HCT116 (cell line): ENCODE data around the gene EOLA2. TPM values are rescaled to one million over a fixed set of nuclear protein-coding genes. Genes with fewer than 3 reads are reported as not detected.
"Not testable (repeated sequence)": the region's sequence is repeated elsewhere in the genome, so short reads cannot be mapped to it uniquely, and the experiment has no call there.

ENCODE experiments used
- ATAC-seq: fragments of 200-7000 bp; cut with Tn5 transposase; 2 replicates; pipeline ENCODE4 v1.9.1; 2020; ENCODE audit warnings: mild to moderate bottlenecking, moderate library complexity
- BruUV-seq: library from RNA; stranded (reverse); fragments of 400-500 nt; replicated peaks from 2 replicates; lab custom pipeline; 2021; lab: Mats Ljungman, UMichigan
- CTCF ChIA-PET: fragments of 300-600 bp; sonication (Branson Sonifier 250); formaldehyde crosslinking; loops from one replicate; lab custom pipeline; 2021; ENCODE audit warnings: antibody characterized with exemption; lab: Charles Lee
- POLR2A ChIA-PET: fragments of 300-600, 350-600 bp; sonication (Branson Sonifier 250); formaldehyde crosslinking; loops from one replicate; lab custom pipeline; 2021; ENCODE audit warnings: antibody characterized with exemption; lab: Charles Lee
- RAD21 ChIA-PET, 2 experiments: fragments of 300-600 bp; sonication (Branson Sonifier 250); formaldehyde crosslinking; loops; one replicate each; lab custom pipeline; 2023; ENCODE audit warnings: low total read pairs in 2 of 2; ENCODE audit not compliant: uncharacterized antibody in 2 of 2, unreplicated experiment in 2 of 2, low non-redundant PET in 1 of 2; lab: Charles Lee
- DNase-seq: peaks from one replicate; pipeline ENCODE4 v3.0.0-alpha.2; 2010; ENCODE audit warnings: low read depth, low spot score
- H2AFZ ChIP-seq: fragments of 200-600 bp; shearing (Covaris generic), sonication (generic); 2 replicates; pipeline ENCODE4 v1.6.1; 2017; ENCODE audit warnings: low read depth, mixed run types, mixed read lengths, antibody characterized with exemption, low read length; ENCODE audit not compliant: poor library complexity, severe bottlenecking
- H3K27ac ChIP-seq: 2 replicates; pipeline ENCODE4 v1.5.1; 2012; ENCODE audit warnings: low read depth, low read length
- H3K27me3 ChIP-seq: fragments of 200-600 bp; sonication (generic); 2 replicates; pipeline ENCODE4 v1.6.1; 2016; ENCODE audit warnings: mixed run types, low read length, mixed read lengths; ENCODE audit not compliant: insufficient read depth
- H3K36me3 ChIP-seq, 2 experiments: fragments of 200-500 bp in 1 of 2; fragments of 200-600 bp in 1 of 2; sonication (Bioruptor generic) in 1 of 2; sonication (generic) in 1 of 2; 2 replicates each; pipeline versions ENCODE4 v1.5.1 to v1.6.1; 2014 to 2016; ENCODE audit warnings: low read length in 2 of 2, inconsistent platforms in 1 of 2, mixed read lengths in 1 of 2, mixed run types in 1 of 2; ENCODE audit not compliant: insufficient read depth in 2 of 2, control insufficient read depth in 1 of 2
- H3K4me1 ChIP-seq, 2 experiments: fragments of 200-600 bp in 1 of 2; sonication (generic) in 1 of 2; 2 replicates each; pipeline versions ENCODE4 v1.5.1 to v1.6.1; 2012 to 2017; ENCODE audit warnings: low read length in 2 of 2, inconsistent platforms in 1 of 2, mild to moderate bottlenecking in 1 of 2, mixed read lengths in 1 of 2, mixed run types in 1 of 2, moderate library complexity in 1 of 2; ENCODE audit not compliant: insufficient read depth in 2 of 2, control insufficient read depth in 1 of 2
- H3K4me2 ChIP-seq: fragments of 200-600 bp; sonication (generic); 2 replicates; pipeline ENCODE4 v1.6.1; 2017; ENCODE audit warnings: mixed run types, low read length, mixed read lengths
- H3K4me3 ChIP-seq, 2 experiments: fragments of 200-600 bp in 1 of 2; sonication (generic) in 1 of 2; replicated peaks in 1 of 2; 2 replicates each; pipeline ENCODE4 v1.5.1; 2011 to 2016; ENCODE audit warnings: low read length in 2 of 2, control low read depth in 1 of 2, low read depth in 1 of 2, mild to moderate bottlenecking in 1 of 2, mixed read lengths in 1 of 2, mixed run types in 1 of 2
- H3K79me2 ChIP-seq: fragments of 200-600 bp; sonication (generic); 2 replicates; pipeline ENCODE4 v1.6.1; 2017; ENCODE audit warnings: mild to moderate bottlenecking, mixed run types, low read length, moderate library complexity, mixed read lengths; ENCODE audit not compliant: insufficient read depth
- H3K9ac ChIP-seq: fragments of 200-600 bp; sonication (generic); 2 replicates; pipeline ENCODE4 v1.6.1; 2016; ENCODE audit warnings: low read length, mixed read lengths
- H3K9me2 ChIP-seq: fragments of 200-600 bp; sonication (generic), shearing (Covaris generic); 2 replicates; pipeline ENCODE4 v1.6.1; 2017; ENCODE audit warnings: mixed run types, mild to moderate bottlenecking, moderate library complexity; ENCODE audit not compliant: insufficient read depth
- H3K9me3 ChIP-seq, 2 experiments: fragments of 200-500 bp in 1 of 2; fragments of 200-600 bp in 1 of 2; sonication (Bioruptor generic) in 1 of 2; sonication (generic) in 1 of 2; 2 replicates each; pipeline ENCODE4 v1.6.1; 2014 to 2017; ENCODE audit warnings: low read length in 2 of 2, mixed read lengths in 2 of 2, inconsistent platforms in 1 of 2, low read depth in 1 of 2, mild to moderate bottlenecking in 1 of 2, mixed run types in 1 of 2, moderate library complexity in 1 of 2; ENCODE audit not compliant: control insufficient read depth in 1 of 2, insufficient read depth in 1 of 2
- H4K20me1 ChIP-seq: fragments of 200-600 bp; sonication (generic), shearing (Covaris generic); 2 replicates; pipeline ENCODE4 v1.6.1; 2017; ENCODE audit warnings: mixed run types, mild to moderate bottlenecking, moderate library complexity; ENCODE audit not compliant: insufficient read depth
- intact Hi-C: fragments of 100-400 bp; cut with micrococcal nuclease; formaldehyde crosslinking; loops from 2 replicates; pipeline ENCODE4 v1.10.0; 2022
- total RNA-seq: library from RNA; stranded (reverse); gene quantifications from one replicate; pipeline ENCODE4 v1.2.1, GENCODE V29; 2021; ENCODE audit not compliant: unreplicated experiment

EOLA2 gene
- total RNA-seq, 1 experiment from 2014 or later, result 26.4 TPM

- H3K9me2 ChIP-seq, H3K27ac ChIP-seq, BruUV-seq, H4K20me1 ChIP-seq, H3K4me3 ChIP-seq, H3K36me3 ChIP-seq, DNase-seq, H3K4me2 ChIP-seq, POLR2A ChIA-PET, RAD21 ChIA-PET, H3K9me3 ChIP-seq, H3K9ac ChIP-seq, intact Hi-C loops, CTCF ChIA-PET, ATAC-seq, H3K27me3 ChIP-seq, H2AFZ ChIP-seq, H3K79me2 ChIP-seq, H3K4me1 ChIP-seq: not testable (repeated sequence)
Measured at GRCh38 chrX:149932970-149933369, 5.3 kb downstream of the EOLA2 start.

- H3K79me2 ChIP-seq, RAD21 ChIA-PET, H3K9ac ChIP-seq, H3K36me3 ChIP-seq, H3K9me3 ChIP-seq, DNase-seq, H3K4me1 ChIP-seq, ATAC-seq, H4K20me1 ChIP-seq, BruUV-seq, POLR2A ChIA-PET, H3K27me3 ChIP-seq, H3K9me2 ChIP-seq, intact Hi-C loops, H3K4me2 ChIP-seq, H3K27ac ChIP-seq, H3K4me3 ChIP-seq, CTCF ChIA-PET, H2AFZ ChIP-seq: not testable (repeated sequence)
Measured at GRCh38 chrX:149932150-149932549, 6.1 kb downstream of the EOLA2 start.

- H3K4me1 ChIP-seq, H3K27ac ChIP-seq, DNase-seq, CTCF ChIA-PET, H3K4me3 ChIP-seq, H3K9me2 ChIP-seq, H2AFZ ChIP-seq, H3K9me3 ChIP-seq, H3K9ac ChIP-seq, POLR2A ChIA-PET, ATAC-seq, H4K20me1 ChIP-seq, BruUV-seq, RAD21 ChIA-PET, H3K4me2 ChIP-seq, H3K79me2 ChIP-seq, H3K27me3 ChIP-seq, H3K36me3 ChIP-seq, intact Hi-C loops: not testable (repeated sequence)
Measured at GRCh38 chrX:149931355-149931754, 6.9 kb downstream of the EOLA2 start.

- H3K79me2 ChIP-seq, H2AFZ ChIP-seq, DNase-seq, H3K36me3 ChIP-seq, H3K9me2 ChIP-seq, H3K4me3 ChIP-seq, H3K4me1 ChIP-seq, H3K27ac ChIP-seq, H3K9me3 ChIP-seq, RAD21 ChIA-PET, H4K20me1 ChIP-seq, POLR2A ChIA-PET, H3K9ac ChIP-seq, intact Hi-C loops, BruUV-seq, H3K4me2 ChIP-seq, H3K27me3 ChIP-seq, CTCF ChIA-PET, ATAC-seq: not testable (repeated sequence)
Measured at GRCh38 chrX:149929400-149929799, 8.9 kb downstream of the EOLA2 start, which contains the start of gene HSFX4. Gene HSFX4 (plus strand): TSS chrX:149929573. CDS start chrX:149929645, 72 bp downstream.
